Activated naive CD4-positive, alpha-beta T cell treated with anti-CD3 and anti-CD28 coated beads, Interleukin-2, amount 50 U/mL, for 24 hours (primary cell): Measurements from ENCODE around the gene CPNE6.

ENCODE experiments used
- H3K27ac Mint-ChIP-seq: one replicate; pipeline ENCODE4 v1.8.0; 2021; ENCODE audit warnings: mild to moderate bottlenecking, mixed read lengths
- H3K27me3 Mint-ChIP-seq: one replicate; pipeline ENCODE4 v1.8.0; 2021; ENCODE audit warnings: mixed read lengths
- H3K36me3 Mint-ChIP-seq: one replicate; pipeline ENCODE4 v1.8.0; 2021; ENCODE audit warnings: mixed read lengths
- H3K4me1 Mint-ChIP-seq: one replicate; pipeline ENCODE4 v1.8.0; 2021; ENCODE audit warnings: mixed read lengths
- H3K4me3 Mint-ChIP-seq: one replicate; pipeline ENCODE4 v1.8.0; 2021; ENCODE audit warnings: mild to moderate bottlenecking, mixed read lengths
- H3K9me3 Mint-ChIP-seq: one replicate; pipeline ENCODE4 v1.8.0; 2021; ENCODE audit warnings: mixed read lengths

CPNE6 gene

GRCh38 chr14:24115422-24116127, 44.2 kb downstream of the CPNE6 start:
- peak overlapping the region; percentile 97 for H3K4me3 Mint-ChIP-seq
- H3K27ac Mint-ChIP-seq: peak overlapping the region; percentile 99
- H3K27me3 Mint-ChIP-seq: no peaks in the 10 kb centered on the region
- no peaks in the 10 kb centered on the region for H3K9me3 Mint-ChIP-seq
- H3K4me1 Mint-ChIP-seq: peaks cover 29% of the 10 kb centered on the region
- peaks cover 4% of the 10 kb centered on the region for H3K36me3 Mint-ChIP-seq

GRCh38 chr14:24116128-24116814, 44.9 kb downstream of the CPNE6 start:
- no peaks in the 10 kb centered on the region for H3K9me3 Mint-ChIP-seq

GRCh38 chr14:24117179-24117578, 45.8 kb downstream of the CPNE6 start:
- H3K27me3 Mint-ChIP-seq: no peaks in the 10 kb centered on the region
- peak overlapping the region; percentile 74 for H3K27ac Mint-ChIP-seq
- peaks cover 26% of the 10 kb centered on the region for H3K4me1 Mint-ChIP-seq
- H3K9me3 Mint-ChIP-seq: no peaks in the 10 kb centered on the region
- H3K4me3 Mint-ChIP-seq: no peak overlapping the region
- peaks cover 6% of the 10 kb centered on the region for H3K36me3 Mint-ChIP-seq

More at GRCh38 chr14:24116128-24116814, 44.9 kb downstream of the CPNE6 start:
- Mint-ChIP-seq H3K4me1 (peaks cover 26% of the 10 kb centered on the region), H3K36me3 (peaks cover 4% of the 10 kb centered on the region), H3K27me3 (no peaks in the 10 kb centered on the region), H3K4me3 (peak overlapping the region; percentile 97), H3K27ac (peak overlapping the region; percentile 74)

- peaks cover 26% of the 10 kb centered on the region for H3K4me1 Mint-ChIP-seq
- H3K36me3 Mint-ChIP-seq: peaks cover 6% of the 10 kb centered on the region
- H3K4me3 Mint-ChIP-seq: no peak overlapping the region
- no peaks in the 10 kb centered on the region for H3K9me3 Mint-ChIP-seq
- H3K27ac Mint-ChIP-seq: no peak overlapping the region
- no peaks in the 10 kb centered on the region for H3K27me3 Mint-ChIP-seq
Measured at GRCh38 chr14:24119691-24120090, 48.3 kb downstream of the CPNE6 start.

GRCh38 chr14:24121210-24121609, 49.8 kb downstream of the CPNE6 start:
- Mint-ChIP-seq H3K36me3 (peaks cover 8% of the 10 kb centered on the region), H3K9me3 (no peaks in the 10 kb centered on the region)

GRCh38 chr14:24122416-24122815, 51.1 kb downstream of the CPNE6 start:
- no peak overlapping the region for H3K4me3 Mint-ChIP-seq
- H3K36me3 Mint-ChIP-seq: peaks cover 8% of the 10 kb centered on the region
- H3K27me3 Mint-ChIP-seq: no peaks in the 10 kb centered on the region
- H3K9me3 Mint-ChIP-seq: no peaks in the 10 kb centered on the region
- H3K4me1 Mint-ChIP-seq: peaks cover 5% of the 10 kb centered on the region
- H3K27ac Mint-ChIP-seq: no peak overlapping the region

More at GRCh38 chr14:24121210-24121609, 49.8 kb downstream of the CPNE6 start:
- peaks cover 14% of the 10 kb centered on the region for H3K4me1 Mint-ChIP-seq
- no peak overlapping the region for H3K4me3 Mint-ChIP-seq
- no peaks in the 10 kb centered on the region for H3K27me3 Mint-ChIP-seq
- H3K27ac Mint-ChIP-seq: peak overlapping the region; percentile 35

GRCh38 chr14:24122898-24123297, 51.5 kb downstream of the CPNE6 start:
- peaks cover under 1% of the 10 kb centered on the region for H3K4me1 Mint-ChIP-seq
- H3K4me3 Mint-ChIP-seq: no peak overlapping the region
- H3K36me3 Mint-ChIP-seq: peaks cover 6% of the 10 kb centered on the region
- H3K27me3 Mint-ChIP-seq: no peaks in the 10 kb centered on the region
- H3K27ac Mint-ChIP-seq: no peak overlapping the region
- no peaks in the 10 kb centered on the region for H3K9me3 Mint-ChIP-seq

GRCh38 chr14:24123424-24124417, 52.4 kb downstream of the CPNE6 start:
- peak overlapping the region; percentile 62 for H3K27ac Mint-ChIP-seq
- H3K27me3 Mint-ChIP-seq: no peaks in the 10 kb centered on the region
- H3K4me1 Mint-ChIP-seq: no peaks in the 10 kb centered on the region
- H3K9me3 Mint-ChIP-seq: no peaks in the 10 kb centered on the region
- H3K4me3 Mint-ChIP-seq: no peak overlapping the region
- H3K36me3 Mint-ChIP-seq: peaks cover 3% of the 10 kb centered on the region

GRCh38 chr14:24126939-24127338, 55.6 kb downstream of the CPNE6 start:
- Mint-ChIP-seq H3K4me1 (peaks cover 12% of the 10 kb centered on the region), H3K36me3 (peaks cover 2% of the 10 kb centered on the region), H3K4me3 (no peak overlapping the region), H3K27me3 (no peaks in the 10 kb centered on the region), H3K27ac (no peak overlapping the region), H3K9me3 (no peaks in the 10 kb centered on the region)

GRCh38 chr14:24127673-24128072, 56.3 kb downstream of the CPNE6 start:
- Mint-ChIP-seq H3K27me3 (no peaks in the 10 kb centered on the region), H3K4me3 (no peak overlapping the region), H3K27ac (no peak overlapping the region), H3K36me3 (peaks cover 2% of the 10 kb centered on the region), H3K4me1 (peaks cover 19% of the 10 kb centered on the region), H3K9me3 (no peaks in the 10 kb centered on the region)
